Cardiac fibroblast (primary cell): ENCODE results near the gene SMIM8.

ENCODE experiments used
- DNase-seq, 2 donors: peaks; one replicate each; pipeline versions ENCODE4 v3.0.0 to v3.0.0-alpha.2; 2010; ENCODE audit warnings: low read depth in 2 of 2
- H3K4me3 ChIP-seq, 2 donors: replicated peaks in 1 of 2; 1 replicate in 1 of 2; 2 replicates in 1 of 2; pipeline ENCODE4 v1.5.1; 2011; ENCODE audit warnings: low read depth in 2 of 2, low read length in 2 of 2, mild to moderate bottlenecking in 2 of 2, moderate library complexity in 1 of 2
- CTCF ChIP-seq: IDR thresholded peaks from one replicate; pipeline ENCODE4 v1.5.1; 2011; ENCODE audit warnings: low read depth, mild to moderate bottlenecking, low read length, inconsistent platforms

Gene SMIM8

DNA sequence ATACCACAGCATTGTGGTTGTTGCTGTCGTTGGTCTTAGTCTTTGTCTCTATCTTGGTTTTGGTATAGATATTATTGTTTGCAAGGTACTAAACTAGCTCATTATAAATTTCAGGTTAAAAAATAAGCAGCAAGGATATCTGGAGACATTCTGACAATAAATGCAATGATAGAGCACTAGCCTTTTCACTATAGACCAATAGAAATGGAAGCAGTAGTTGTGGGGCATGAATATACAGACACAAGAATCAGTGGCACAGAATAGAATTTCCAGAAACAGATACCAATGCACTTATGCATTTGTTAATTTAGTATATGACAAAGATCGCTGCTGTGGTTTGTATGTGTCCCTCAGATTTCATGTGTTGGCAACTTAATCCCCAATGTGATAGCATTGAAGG, 54.3 kb downstream of the SMIM8 start:
- TF ChIP-seq CTCF = no peak
- DNase-seq = no peak
- H3K4me3 ChIP-seq = no peak overlapping the region

- DNase-seq = peak in 1 of 2 donors; percentile 18
- no peak overlapping the region for H3K4me3 ChIP-seq
- TF ChIP-seq CTCF = no peak
These were observed 56.6 kb downstream of the SMIM8 start for GRCh38 chr6:87378947-87379346.

GRCh38 chr6:87382861-87383260, 60.5 kb downstream of the SMIM8 start:
- DNase-seq = no peak
- no peak for TF ChIP-seq CTCF
- H3K4me3 ChIP-seq = no peak overlapping the region

- TF ChIP-seq CTCF = no peak
- no peak for DNase-seq
- H3K4me3 ChIP-seq = no peak overlapping the region
These were observed 61.6 kb downstream of the SMIM8 start for GRCh38 chr6:87384038-87384437.

DNA sequence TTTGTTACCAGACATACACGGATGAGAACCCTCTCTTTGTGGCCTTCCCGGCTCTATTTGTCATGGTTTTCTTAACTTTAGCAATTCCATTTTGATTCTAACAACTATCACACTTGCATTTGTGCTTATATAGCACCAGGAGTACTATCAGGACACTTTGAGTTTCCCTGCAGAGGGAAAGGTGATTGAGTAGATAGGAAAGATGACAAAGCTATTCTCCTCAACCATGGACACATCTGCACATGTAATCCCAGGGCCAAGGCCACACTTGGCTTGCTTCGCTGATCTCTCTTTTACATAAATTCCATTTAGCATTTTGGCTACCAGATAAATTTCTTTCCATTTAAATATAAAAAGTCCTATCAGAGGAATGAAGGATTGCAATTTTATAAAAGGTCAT, 62.1 kb downstream of the SMIM8 start:
- no peak overlapping the region for H3K4me3 ChIP-seq
- no peak for TF ChIP-seq CTCF
- DNase-seq = no peak

DNA sequence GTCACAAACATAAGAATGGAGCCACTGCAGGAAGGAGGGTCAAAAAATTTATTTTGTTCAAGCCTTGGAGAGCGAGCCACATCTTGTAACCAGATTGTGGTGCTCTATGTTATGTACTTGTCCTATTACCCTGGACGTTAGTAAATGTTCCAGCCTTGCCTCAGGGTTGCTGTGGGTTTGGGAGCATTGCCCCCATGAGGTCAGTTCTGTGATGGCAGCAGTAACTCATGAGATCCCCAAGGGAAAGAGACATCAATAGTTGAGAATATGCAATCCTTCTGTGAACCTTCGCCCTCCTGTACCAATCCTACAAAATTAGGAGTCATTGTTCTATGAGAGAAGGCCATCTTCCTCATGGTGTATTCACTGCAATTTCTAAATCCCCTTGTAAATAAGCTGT, 68.9 kb downstream of the SMIM8 start:
- peak; percentile 44 to 48 for DNase-seq
- TF ChIP-seq CTCF = peak; percentile 47
- no peak overlapping the region for H3K4me3 ChIP-seq
